ENCODE data around the gene FAM151B. TPM values are rescaled to one million over a fixed set of nuclear protein-coding genes. Genes with fewer than 3 reads are reported as not detected.

The FAM151B gene
- total and polyA plus RNA-seq, 9 of the 15 experiments (the other 6 are each of a cell fraction or from before 2014, with no cell fraction given) = 0.10 to 0.46 (median 0.22) TPM; not detected in 2

- DNase-seq (ENCODE audit: extremely low read depth in 1 of 4, low spot score in 3 of 4) (no peak), ATAC-seq (no peak), FAIRE-seq (no peak)
- ChIA-PET CTCF (ENCODE audit: low intra/inter-chr PET ratio) (no interaction called here), POLR2A (no interaction called here)
- no peak for TF ChIP-seq ZC3H4 (CRISPR knock-in tag; IDR thresholded peaks at IDR 0.05; ENCODE audit: borderline replicate concordance)
- BruUV-seq (replicated peaks) = no TSS peak
- H3K9me1 ChIP-seq (ENCODE audit: control insufficient read depth, insufficient read depth, low read length) = no peaks in the 10 kb centered on the region
- H3K9ac ChIP-seq (ENCODE audit: insufficient read depth in 1 of 2, low read depth in 2 of 2, low read length in 2 of 2) = no peak overlapping the region
- no peaks in the 10 kb centered on the region for H3K36me3 ChIP-seq (ENCODE audit: control insufficient read depth, insufficient read depth, low read length)
- H2AFZ ChIP-seq (ENCODE audit: low read depth, low read length) = no peak overlapping the region
- H3K4me2 ChIP-seq (ENCODE audit: insufficient read depth, low read length) = no peak overlapping the region
- H3K27ac ChIP-seq (ENCODE audit: extremely low read depth, low read depth, low read length) = no peak overlapping the region
- H3K4me3 ChIP-seq = no peak overlapping the region
- no peaks in the 10 kb centered on the region for H3K79me2 ChIP-seq (ENCODE audit: control insufficient read depth, insufficient read depth, low read length)
- 1% methylated on average over 5 of the region's 5 CpGs for WGBS (ENCODE audit: insufficient coverage, low coverage, missing lambda C conversion rate)
- in situ Hi-C loops (cut with MboI) (no loop called here), intact Hi-C loops (cut with micrococcal nuclease) (no loop called here)
- no peaks in the 10 kb centered on the region for H4K20me1 ChIP-seq (replicated peaks; ENCODE audit: control insufficient read depth, insufficient read depth, low read length)
- peaks cover 5 to 12% of the 10 kb centered on the region in 2 experiments; a peak in 4 of 5 replicates for H3K27me3 ChIP-seq (ENCODE audit: control insufficient read depth in 2 of 2, insufficient read depth in 2 of 2, low read length in 2 of 2)
- H3K4me1 ChIP-seq (replicated peaks in 1 of 2; ENCODE audit: control insufficient read depth in 2 of 2, insufficient read depth in 2 of 2, low read length in 2 of 2) = no peaks in the 10 kb centered on the region; a peak in 1 of 5 replicates
- no peaks in the 10 kb centered on the region for H3K9me3 ChIP-seq (replicated peaks; ENCODE audit: control insufficient read depth, insufficient read depth, low read depth, low read length)
Observed at GRCh38 chr5:80590766-80591165, 102.9 kb downstream of the FAM151B start.

GRCh38 chr5:80591352-80591751 lies 103.5 kb downstream of the FAM151B start:
- CTCF ChIA-PET (ENCODE audit: low intra/inter-chr PET ratio) = no interaction called here
- Histone ChIP-seq H3K9me3 (replicated peaks; ENCODE audit: control insufficient read depth, insufficient read depth, low read depth, low read length) (no peaks in the 10 kb centered on the region), H3K36me3 (ENCODE audit: control insufficient read depth, insufficient read depth, low read length) (no peaks in the 10 kb centered on the region), H3K9ac (ENCODE audit: insufficient read depth in 1 of 2, low read depth in 2 of 2, low read length in 2 of 2) (no peak overlapping the region), H3K4me1 (replicated peaks in 1 of 2; ENCODE audit: control insufficient read depth in 2 of 2, insufficient read depth in 2 of 2, low read length in 2 of 2) (no peaks in the 10 kb centered on the region; a peak in 1 of 5 replicates), H4K20me1 (replicated peaks; ENCODE audit: control insufficient read depth, insufficient read depth, low read length) (no peaks in the 10 kb centered on the region; the same call in 1 of the 2 replicates), H3K9me1 (ENCODE audit: control insufficient read depth, insufficient read depth, low read length) (no peaks in the 10 kb centered on the region), H2AFZ (ENCODE audit: low read depth, low read length) (no peak overlapping the region), H3K4me2 (ENCODE audit: insufficient read depth, low read length) (no peak overlapping the region), H3K79me2 (ENCODE audit: control insufficient read depth, insufficient read depth, low read length) (no peaks in the 10 kb centered on the region), H3K27ac (ENCODE audit: extremely low read depth, low read depth, low read length) (no peak overlapping the region), H3K27me3 (ENCODE audit: control insufficient read depth in 2 of 2, insufficient read depth in 2 of 2, low read length in 2 of 2) (peaks cover 9 to 12% of the 10 kb centered on the region in 2 experiments; a peak in 4 of 5 replicates), H3K4me3 (no peak overlapping the region)
- intact Hi-C loops (cut with micrococcal nuclease) = no loop called here
- in situ Hi-C loops (cut with MboI) = no loop called here
- FAIRE-seq = no peak
- DNase-seq (ENCODE audit: extremely low read depth in 1 of 4, low spot score in 3 of 4) = no peak
- no TSS peak for BruUV-seq (replicated peaks)
- POLR2A ChIA-PET = no interaction called here
- ATAC-seq = no peak
- WGBS (ENCODE audit: insufficient coverage, low coverage, missing lambda C conversion rate) = 0% methylated on average over 3 of the region's 3 CpGs
- TF ChIP-seq NFATC3 (IDR thresholded peaks at IDR 0.05) = no peak
